ENCODE data around the gene CBARP.

CBARP gene

GRCh38 chr19:1283917-1284292, 46.1 kb upstream of the CBARP start:
- ChIA-PET POLR2A (interaction anchor here (1.8 kb wide), 1 partner anchor 15 kb away, joined by 6 read pairs; the partner anchor contains the start of gene CIRBP), CTCF (interaction anchor here (0.7 to 2.0 kb wide), 2 partner anchors 40 to 154 kb away, joined by 3 to 7 read pairs; no protein-coding TSS in a partner anchor)
- no peak overlapping the region for H3K4me3 ChIP-seq (ENCODE audit: low read depth, low read length)
- no peak for TF ChIP-seq CTCF (IDR thresholded peaks at IDR 0.05; ENCODE audit: insufficient read depth, low read length, missing control alignments)
- no peak for DNase-seq (ENCODE audit: low read depth, low spot score)

- no peak for DNase-seq (ENCODE audit: low read depth, low spot score)
- CTCF ChIA-PET = interaction anchor here (0.6 to 2.0 kb wide), 3 partner anchors 39 to 516 kb away, joined by 3 to 7 read pairs (median 3); no protein-coding TSS in a partner anchor
- no peak overlapping the region for H3K4me3 ChIP-seq (ENCODE audit: low read depth, low read length)
- TF ChIP-seq CTCF (IDR thresholded peaks at IDR 0.05; ENCODE audit: insufficient read depth, low read length, missing control alignments) = no peak
- POLR2A ChIA-PET = interaction anchor here (1.8 kb wide), 1 partner anchor 14 kb away, joined by 6 read pairs; the partner anchor contains the start of gene CIRBP
Measured at GRCh38 chr19:1283207-1283916, 45.6 kb upstream of the CBARP start.

GRCh38 chr19:1282588-1283206, 44.9 kb upstream of the CBARP start:
- TF ChIP-seq CTCF (IDR thresholded peaks at IDR 0.05; ENCODE audit: insufficient read depth, low read length, missing control alignments) = no peak
- DNase-seq (ENCODE audit: low read depth, low spot score) = no peak
- ChIA-PET POLR2A (no interaction called here), CTCF (interaction anchor here (0.6 kb wide), 1 partner anchor 517 kb away, joined by 3 read pairs; no protein-coding TSS in a partner anchor)
- no peak overlapping the region for H3K4me3 ChIP-seq (ENCODE audit: low read depth, low read length)

- DNase-seq (ENCODE audit: low read depth, low spot score) = no peak
- ChIA-PET POLR2A (no interaction called here), CTCF (interaction anchor here (1.5 kb wide), 1 partner anchor 185 kb away, joined by 4 read pairs; no protein-coding TSS in a partner anchor)
- H3K4me3 ChIP-seq (ENCODE audit: low read depth, low read length) = no peak overlapping the region
- TF ChIP-seq CTCF (IDR thresholded peaks at IDR 0.05; ENCODE audit: insufficient read depth, low read length, missing control alignments) = no peak
Measured at GRCh38 chr19:1281569-1282287, 43.9 kb upstream of the CBARP start.

GRCh38 chr19:1280636-1281568, 43.1 kb upstream of the CBARP start:
- ChIA-PET CTCF (interaction anchor here (0.7 to 3.1 kb wide), 10 partner anchors 9 to 188 kb away, joined by 3 to 26 read pairs (median 6); no protein-coding TSS in a partner anchor), POLR2A (interaction anchor here (1.4 kb wide), 2 partner anchors 12 to 36 kb away, joined by 6 to 11 read pairs; partner anchors contain the start of gene CIRBP)
- no peak for DNase-seq (ENCODE audit: low read depth, low spot score)
- TF ChIP-seq CTCF (IDR thresholded peaks at IDR 0.05; ENCODE audit: insufficient read depth, low read length, missing control alignments) = no peak
- H3K4me3 ChIP-seq (ENCODE audit: low read depth, low read length) = no peak overlapping the region

All from AG04449 (cell line).